OCI-LY7 (cell line): Measurements from ENCODE around the gene CDCA4.

ENCODE experiments used
- CTCF ChIP-seq: fragments of 200-600 bp; sonication (generic); conservative IDR thresholded peaks from 2 replicates; pipeline ENCODE4 v1.5.1; 2014; ENCODE audit warnings: mild to moderate bottlenecking, antibody characterized with exemption, low read length, moderate library complexity, mixed read lengths
- EZH2phosphoT487 ChIP-seq: fragments of 200-600 bp; sonication (generic); IDR thresholded peaks from 2 replicates; pipeline ENCODE4 v1.6.1; 2018; ENCODE audit warnings: low read depth, borderline replicate concordance, mild to moderate bottlenecking, mixed run types, antibody characterized with exemption, low read length, moderate library complexity, mixed read lengths

- TF ChIP-seq CTCF (no peak), EZH2phosphoT487 (no peak)
Observed at GRCh38 chr14:104977008-104977680, 43.7 kb downstream of the CDCA4 start.
